GM18867 (cell line): Measurements from ENCODE around the gene SYT7.

Experiments used
- ATAC-seq: cut with Tn5 transposase; IDR thresholded peaks from one replicate; pipeline ENCODE4 v1.9.1; 2021; ENCODE audit warnings: mild to moderate bottlenecking, moderate library complexity; ENCODE audit not compliant: unreplicated experiment

SYT7 gene

DNA sequence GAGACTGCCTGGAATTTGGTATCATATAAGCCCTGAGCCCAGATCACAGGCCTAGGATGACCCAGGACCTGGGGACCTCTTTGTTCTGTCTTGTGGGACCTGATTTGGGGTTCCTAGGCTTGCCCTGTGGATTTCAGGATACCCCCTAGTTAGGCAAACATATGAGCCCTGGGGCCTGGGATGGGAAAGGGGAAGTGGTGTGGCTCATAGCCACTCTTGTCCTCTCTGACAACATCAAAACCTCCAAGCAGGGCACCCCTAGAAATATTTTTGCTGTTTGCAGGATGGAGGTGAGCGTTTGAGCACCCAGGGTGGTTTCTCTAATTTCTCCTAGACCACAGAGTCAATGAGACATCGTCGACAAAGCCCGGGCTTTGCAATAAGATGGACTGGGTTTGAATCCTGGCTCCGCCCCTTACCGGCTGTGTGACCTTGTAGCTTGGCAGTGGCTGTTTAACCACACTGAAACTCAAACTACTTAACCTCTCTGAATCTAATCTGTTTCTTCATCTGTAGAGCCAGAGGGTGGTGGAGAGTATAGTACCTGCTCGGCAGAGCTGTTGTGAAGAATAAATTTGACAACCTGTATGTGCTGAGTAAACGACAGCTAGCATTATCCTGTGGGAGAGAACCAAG, 77.6 kb downstream of the SYT7 start:
- no peak for ATAC-seq

GRCh38 chr11:61502522-61502921, 78.4 kb downstream of the SYT7 start:
- no peak for ATAC-seq

DNA sequence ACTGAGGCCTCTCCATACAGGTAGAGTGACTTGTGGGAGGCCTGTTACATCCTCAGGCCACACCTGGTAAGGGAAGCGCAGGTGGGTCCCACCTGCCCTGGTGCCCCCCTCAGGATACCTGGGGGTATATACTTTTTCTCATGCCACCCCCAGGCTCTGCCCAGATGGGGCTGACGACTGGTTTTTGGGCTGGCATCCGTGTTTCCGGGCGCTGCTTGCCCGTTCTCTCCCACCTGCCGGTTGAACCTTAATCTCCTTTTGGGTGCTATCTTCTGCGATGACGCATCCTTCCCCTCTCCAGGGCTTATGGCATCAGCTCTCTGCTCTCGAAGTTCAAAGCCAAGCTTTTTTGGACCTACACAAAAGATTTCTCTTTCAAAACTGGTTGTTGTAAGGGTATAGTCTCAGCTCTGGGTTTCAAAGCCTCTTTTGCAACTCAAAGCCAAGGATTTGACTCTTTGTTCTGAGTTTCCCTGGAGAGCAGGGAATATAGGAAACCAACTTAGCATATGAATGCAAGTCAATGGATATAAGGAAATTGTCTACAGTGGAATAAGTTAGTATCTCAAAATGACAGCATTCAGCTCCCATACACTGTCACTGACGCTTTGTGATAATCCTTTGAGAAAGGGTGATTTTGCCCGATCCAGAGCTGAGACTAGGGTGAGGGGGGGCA, 80.9 kb downstream of the SYT7 start:
- no peak for ATAC-seq

GRCh38 chr11:61498767-61499341, 82.0 kb downstream of the SYT7 start:
- no peak for ATAC-seq

GRCh38 chr11:61497876-61498275, 83.0 kb downstream of the SYT7 start:
- ATAC-seq = no peak

DNA sequence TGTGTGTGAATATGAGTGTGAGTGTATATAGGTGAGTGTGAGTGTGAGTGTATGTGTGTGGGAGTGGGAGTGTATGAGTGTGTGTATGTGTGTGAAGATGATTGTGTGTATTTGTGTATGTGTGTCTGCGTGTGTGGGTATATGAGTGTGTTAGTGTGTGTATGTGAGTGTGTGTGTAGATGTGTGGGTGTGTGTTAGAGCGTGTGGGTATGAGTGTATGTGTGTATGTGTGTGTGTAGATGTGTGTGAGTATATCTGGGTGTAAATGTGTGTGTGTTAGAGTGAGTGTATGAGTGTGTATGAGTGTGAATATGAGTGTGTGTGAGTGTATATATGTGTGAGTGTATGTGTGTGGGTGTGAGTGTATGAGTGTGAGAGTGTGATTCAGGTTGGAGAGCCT, 83.4 kb downstream of the SYT7 start:
- ATAC-seq = no peak

GRCh38 chr11:61496602-61497400, 84.1 kb downstream of the SYT7 start:
- no peak for ATAC-seq

GRCh38 chr11:61495801-61496601, 84.9 kb downstream of the SYT7 start:
- no peak for ATAC-seq

GRCh38 chr11:61494381-61494961, 86.4 kb downstream of the SYT7 start:
- no peak for ATAC-seq

- no peak for ATAC-seq
Measured at GRCh38 chr11:61491736-61492395, 89.0 kb downstream of the SYT7 start.

DNA sequence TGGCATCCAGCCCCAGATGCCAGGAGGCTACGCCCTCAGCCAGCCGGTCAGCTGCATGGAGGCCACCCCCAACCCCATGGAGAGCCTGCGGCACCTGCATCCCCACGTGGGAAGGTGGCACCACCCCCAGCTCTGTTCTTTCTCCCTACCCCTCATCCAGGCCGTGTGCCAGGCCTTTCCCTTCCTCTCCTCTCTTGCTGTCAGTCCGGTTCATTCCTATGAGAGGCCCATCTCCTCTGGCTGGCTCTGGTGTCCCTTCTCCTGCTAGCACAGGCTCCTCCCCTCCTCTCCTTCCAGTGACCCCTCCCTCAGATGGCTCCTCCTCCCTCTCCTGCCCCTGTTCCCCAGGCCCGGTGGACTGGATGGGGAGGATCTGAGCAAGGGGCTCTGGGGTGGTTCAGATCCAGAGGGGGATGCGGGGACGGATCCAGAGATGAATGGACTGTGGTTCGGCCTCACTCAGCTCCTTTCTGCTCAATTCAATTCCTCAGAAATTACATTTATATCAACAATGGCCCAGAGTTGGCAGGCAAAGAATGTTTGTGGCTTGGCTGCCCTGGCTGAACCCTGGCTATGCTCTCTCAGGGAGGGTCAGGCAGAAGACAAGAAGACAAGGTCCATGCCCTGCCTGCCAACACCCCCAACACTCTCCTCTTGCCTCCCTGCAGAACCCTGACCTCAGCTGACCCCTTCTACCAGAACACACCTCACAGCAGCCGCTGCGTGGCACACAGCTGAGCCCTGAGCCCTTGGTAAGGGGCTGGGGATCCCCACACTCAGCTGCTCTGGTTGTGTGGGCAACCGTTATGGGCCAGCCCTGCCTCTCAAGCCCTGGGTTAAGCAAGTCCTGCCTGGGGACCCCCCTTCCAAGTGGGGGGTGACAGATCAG, 90.8 kb downstream of the SYT7 start:
- no peak for ATAC-seq

DNA sequence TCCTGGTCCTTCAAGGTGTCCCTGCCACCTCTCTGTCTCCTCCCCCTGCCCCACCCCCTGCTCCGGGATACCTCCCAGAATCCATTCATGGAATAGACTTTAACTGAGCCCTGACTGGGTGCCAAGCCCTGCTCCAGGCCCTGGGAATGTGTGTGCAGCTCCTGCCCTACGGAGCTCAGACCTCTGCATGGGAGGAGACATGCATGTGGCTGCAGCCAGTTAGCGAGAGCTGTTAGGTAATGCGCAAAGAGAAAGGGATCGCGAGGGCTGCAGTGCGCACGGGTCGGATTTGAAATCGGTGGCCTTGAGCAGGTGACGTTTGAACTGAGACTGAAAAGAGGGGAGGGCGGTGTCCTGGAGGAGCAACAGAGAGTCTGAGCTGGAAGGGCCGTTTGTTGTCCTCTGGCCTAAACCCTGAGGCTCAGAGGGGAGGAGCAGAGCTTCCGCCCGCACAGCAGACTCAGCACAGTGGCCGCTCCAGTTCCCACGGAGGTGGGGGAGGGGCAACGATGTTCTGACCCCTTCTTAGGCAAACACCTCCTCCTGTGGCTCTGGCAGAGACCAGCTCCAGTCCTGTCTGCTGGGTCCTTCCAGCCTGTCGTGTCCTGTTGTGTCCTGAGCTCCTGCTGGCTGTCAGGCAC, 92.1 kb downstream of the SYT7 start:
- no peak for ATAC-seq

DNA sequence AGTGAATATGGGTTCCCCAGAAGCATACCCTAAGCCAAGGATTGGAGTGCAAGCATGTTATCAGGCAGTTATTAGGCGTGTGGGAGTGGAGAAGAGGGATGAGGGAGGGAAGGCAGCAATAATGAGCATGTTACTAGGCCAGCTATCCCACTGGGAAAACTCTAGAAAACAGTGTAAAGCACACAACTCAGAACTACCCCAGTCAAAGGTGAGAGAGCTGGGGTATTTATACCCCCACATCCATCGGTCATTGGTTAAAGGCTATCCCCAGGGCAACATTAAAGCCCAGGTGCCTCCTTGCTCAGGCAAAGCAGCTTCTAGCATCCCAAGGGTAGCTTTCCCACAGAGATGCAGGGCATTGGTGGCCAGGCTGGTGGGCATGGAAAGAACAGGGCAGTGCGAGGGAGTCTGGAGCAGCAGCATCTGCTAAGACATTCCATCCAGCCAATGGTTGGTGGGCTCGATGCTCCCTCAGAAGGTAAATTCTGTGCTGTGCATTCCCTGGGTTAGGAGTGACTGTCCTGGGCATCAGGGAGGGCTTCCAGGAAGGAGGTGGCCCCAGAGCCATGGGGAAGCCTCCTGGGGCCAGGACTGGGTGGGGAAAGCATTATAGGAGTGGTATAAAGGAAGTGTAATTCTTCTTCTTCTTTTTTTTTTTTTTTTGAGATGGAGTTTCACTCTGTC, 93.4 kb downstream of the SYT7 start:
- no peak for ATAC-seq

GRCh38 chr11:61486779-61487178, 94.1 kb downstream of the SYT7 start:
- ATAC-seq = no peak

DNA sequence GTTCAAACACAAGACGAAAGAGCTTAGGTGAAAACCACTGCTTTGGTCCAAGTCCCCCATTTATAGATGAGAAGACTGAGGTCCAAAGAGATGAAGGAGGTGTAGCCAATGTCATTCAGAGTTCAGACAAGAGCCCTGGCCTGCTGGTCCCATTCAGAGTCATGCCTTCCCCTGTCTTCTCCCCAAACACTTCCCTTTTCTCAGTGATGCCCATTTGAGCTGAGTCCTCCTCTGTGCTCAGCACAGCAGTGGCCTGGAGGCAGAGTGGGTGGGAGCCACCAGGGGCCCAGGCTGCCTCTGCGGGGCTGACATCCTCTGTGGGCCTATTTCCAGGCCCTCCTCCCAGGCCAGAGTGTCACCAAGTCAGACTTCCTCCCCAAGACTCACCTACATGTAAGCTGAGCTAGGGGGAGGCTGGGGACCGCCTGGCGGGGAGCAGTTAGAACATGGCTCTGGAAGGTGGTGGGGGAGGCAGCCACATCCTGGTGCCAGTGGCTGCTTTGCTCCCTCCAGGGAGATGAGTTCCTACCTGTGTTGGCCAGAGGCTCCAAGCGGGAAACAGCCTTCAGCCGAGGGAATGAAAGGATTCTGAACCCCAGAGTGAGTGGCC, 94.8 kb downstream of the SYT7 start:
- no peak for ATAC-seq

GRCh38 chr11:61485080-61485479, 95.8 kb downstream of the SYT7 start:
- no peak for ATAC-seq

DNA sequence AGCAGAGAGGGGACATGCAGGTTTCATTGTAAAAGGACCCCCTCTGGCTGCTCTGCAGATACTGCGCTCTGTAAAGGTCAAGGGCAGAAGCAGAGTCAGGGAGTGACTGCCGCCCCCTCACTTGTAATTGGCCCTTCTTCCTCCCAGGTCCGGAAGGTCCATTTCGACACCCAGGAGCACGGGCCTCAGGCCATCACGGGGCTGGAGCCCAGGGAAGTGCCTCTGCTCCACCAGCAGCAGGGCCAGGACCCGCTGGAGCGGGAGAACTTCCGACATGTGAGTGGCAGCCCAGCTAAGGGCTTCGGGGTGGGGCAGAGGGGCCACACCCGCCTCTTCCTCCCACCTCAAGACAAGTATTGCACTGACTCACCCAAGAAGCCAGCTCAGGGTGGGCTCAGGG, 96.3 kb downstream of the SYT7 start:
- no peak for ATAC-seq

DNA sequence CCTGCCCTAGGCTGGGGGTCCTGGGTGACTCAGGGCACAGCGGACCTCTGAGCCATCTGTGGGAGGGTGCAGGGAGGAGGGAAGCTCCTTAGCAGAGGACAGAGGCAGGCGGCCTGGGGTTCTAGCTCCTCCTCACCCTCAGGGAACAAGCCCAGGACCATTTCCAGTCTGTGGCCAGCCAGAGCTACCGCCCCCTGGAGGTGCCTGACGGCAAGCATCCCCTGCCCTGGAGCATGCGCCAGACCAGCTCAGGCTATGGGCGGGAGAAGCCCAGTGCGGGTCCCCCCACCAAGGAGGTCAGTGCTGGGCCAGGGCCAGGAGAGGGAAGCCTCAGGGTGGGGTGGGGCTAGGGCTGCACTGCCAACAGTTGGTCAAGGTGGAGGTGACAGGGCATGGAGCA, 98.4 kb downstream of the SYT7 start:
- ATAC-seq = no peak
